T-cell (primary cell): ENCODE data around the gene TRO. TPM values are rescaled to one million over a fixed set of nuclear protein-coding genes. Genes with fewer than 3 reads are reported as not detected.

Experiments used
- ATAC-seq, 4 experiments: fragments of 200-7000 bp in 3 of 4; fragments of 150-1000 bp in 1 of 4; cut with Tn5 transposase; replicated peaks in 1 of 4; 1 replicate in 3 of 4; 2 replicates in 1 of 4; pipeline ENCODE4 v1.10.0; 2021; ENCODE audit warnings: moderate library complexity in 3 of 4, mild to moderate bottlenecking in 2 of 4, moderate number of reproducible peaks in 1 of 4
- CTCF ChIA-PET, 2 donors: fragments of 300-600 bp; sonication (Branson Sonifier 250); formaldehyde crosslinking; loops; one replicate each; lab custom pipeline; 2022; ENCODE audit warnings: antibody characterized with exemption in 2 of 2; lab: Charles Lee
- POLR2A ChIA-PET, 2 donors: fragments of 300-600 bp; sonication (Branson Sonifier 250); formaldehyde crosslinking; loops; one replicate each; lab custom pipeline; 2022; ENCODE audit warnings: antibody characterized with exemption in 2 of 2; lab: Charles Lee
- DNase-seq, 35 experiments: peaks; one replicate each; pipeline versions ENCODE4 v3.0.0 to v3.0.0-alpha.2; 2013 to 2023
- H3K27ac ChIP-seq: one replicate; pipeline ENCODE4 v1.5.1; 2013; ENCODE audit warnings: low read length
- H3K27me3 ChIP-seq, 2 experiments: replicated peaks in 1 of 2; 1 replicate in 1 of 2; 2 replicates in 1 of 2; pipeline versions ENCODE4 v1.6.1 to v1.7.0; 2013; ENCODE audit warnings: low read length in 1 of 2, mixed read lengths in 1 of 2; ENCODE audit not compliant: control insufficient read depth in 2 of 2, insufficient read depth in 2 of 2; ENCODE audit errors: extremely low read depth in 1 of 2
- H3K36me3 ChIP-seq, 2 donors: 1 replicate in 1 of 2; 2 replicates in 1 of 2; pipeline versions ENCODE4 v1.6.1 to v1.7.0; 2013; ENCODE audit warnings: low read length in 1 of 2; ENCODE audit not compliant: control insufficient read depth in 2 of 2, insufficient read depth in 1 of 2; ENCODE audit errors: extremely low read depth in 1 of 2
- H3K4me1 ChIP-seq, 2 experiments: 1 replicate in 1 of 2; 2 replicates in 1 of 2; pipeline versions ENCODE4 v1.6.1 to v1.7.0; 2013; ENCODE audit warnings: low read length in 2 of 2, mixed read lengths in 1 of 2; ENCODE audit not compliant: insufficient read depth in 2 of 2, control insufficient read depth in 1 of 2; ENCODE audit errors: extremely low read depth in 1 of 2
- H3K4me3 ChIP-seq, 2 donors: 1 replicate in 1 of 2; 2 replicates in 1 of 2; pipeline versions ENCODE4 v1.5.1 to v1.7.0; 2013; ENCODE audit warnings: mild to moderate bottlenecking in 2 of 2, low read length in 1 of 2, moderate library complexity in 1 of 2; ENCODE audit not compliant: control insufficient read depth in 1 of 2; ENCODE audit errors: extremely low read depth in 1 of 2
- H3K9me3 ChIP-seq: 2 replicates; pipeline ENCODE4 v1.7.0; 2013
- H3K27ac Mint-ChIP-seq, 2 donors: one replicate each; pipeline ENCODE4 v1.8.0; 2020 to 2021; ENCODE audit warnings: mild to moderate bottlenecking in 2 of 2, mixed read lengths in 2 of 2
- H3K27me3 Mint-ChIP-seq, 2 donors: one replicate each; pipeline ENCODE4 v1.8.0; 2021 to 2022; ENCODE audit warnings: mixed read lengths in 2 of 2
- H3K36me3 Mint-ChIP-seq: one replicate; pipeline ENCODE4 v1.8.0; 2021; ENCODE audit warnings: mixed read lengths
- H3K4me1 Mint-ChIP-seq, 3 donors: one replicate each; pipeline ENCODE4 v1.8.0; 2020 to 2022; ENCODE audit warnings: mixed read lengths in 3 of 3, mild to moderate bottlenecking in 1 of 3
- H3K4me3 Mint-ChIP-seq, 3 donors: one replicate each; pipeline ENCODE4 v1.8.0; 2020 to 2022; ENCODE audit warnings: mild to moderate bottlenecking in 3 of 3, mixed read lengths in 3 of 3, moderate library complexity in 3 of 3
- H3K9me3 Mint-ChIP-seq, 3 donors: one replicate each; pipeline ENCODE4 v1.8.0; 2020 to 2022; ENCODE audit warnings: mixed read lengths in 3 of 3
- WGBS: methylation state at CpG from one replicate; pipeline ENCODE4 v1.1.5; 2013; ENCODE audit warnings: missing lambda C conversion rate; ENCODE audit not compliant: insufficient coverage; 5-methylcytosine and 5-hydroxymethylcytosine counted together
- total RNA-seq, 35 experiments: library from RNA in 6 of 35; stranded (reverse) in 6 of 35; fragments of 120-200 nt in 1 of 35; gene quantifications; one replicate each; pipeline versions ENCODE4 v1.2.1 to v1.2.4 and lab custom pipeline; 2013 to 2026

Gene TRO
- total RNA-seq, 5 donors from 2014 or later (not counting 1 experiment from before 2014, with no cell fraction given): 0.68 to 3.0 (median 1.9) TPM

DNA sequence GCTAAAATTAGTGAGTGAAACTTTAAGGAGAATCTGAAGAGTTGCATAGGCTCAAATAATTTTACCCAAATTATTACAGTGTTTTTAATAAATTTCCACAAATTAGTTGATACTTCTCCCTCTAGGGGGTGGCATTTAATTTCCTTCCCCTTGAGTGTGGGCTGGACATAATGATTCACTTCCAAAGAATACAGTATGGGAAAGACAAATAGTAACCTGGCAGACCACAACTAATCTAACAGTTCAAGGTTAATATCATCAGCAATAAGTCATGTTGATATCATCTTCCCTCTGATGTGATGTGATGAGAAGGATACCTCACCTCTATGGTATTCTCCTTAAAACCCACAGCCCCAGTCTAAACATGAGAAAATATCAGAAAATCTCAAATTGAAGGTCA is 57.8 kb downstream of the TRO start:
- DNase-seq: no peak
- Mint-ChIP-seq H3K27ac (no peak overlapping the region), H3K27me3 (peaks cover 0 to 20% of the 10 kb centered on the region in 2 donors), H3K36me3 (no peaks in the 10 kb centered on the region), H3K4me3 (no peak overlapping the region), H3K4me1 (no peaks in the 10 kb centered on the region), H3K9me3 (no peaks in the 10 kb centered on the region)
- H3K4me1 ChIP-seq: no peaks in the 10 kb centered on the region
- no peak overlapping the region for H3K4me3 ChIP-seq
- no peak overlapping the region for H3K27ac ChIP-seq
- H3K36me3 ChIP-seq: no peaks in the 10 kb centered on the region
- CTCF ChIA-PET: no interaction called here
- no peak for ATAC-seq
- peaks cover 4% of the 10 kb centered on the region for H3K9me3 ChIP-seq
- POLR2A ChIA-PET: no interaction called here
- H3K27me3 ChIP-seq: no peaks in the 10 kb centered on the region

DNA sequence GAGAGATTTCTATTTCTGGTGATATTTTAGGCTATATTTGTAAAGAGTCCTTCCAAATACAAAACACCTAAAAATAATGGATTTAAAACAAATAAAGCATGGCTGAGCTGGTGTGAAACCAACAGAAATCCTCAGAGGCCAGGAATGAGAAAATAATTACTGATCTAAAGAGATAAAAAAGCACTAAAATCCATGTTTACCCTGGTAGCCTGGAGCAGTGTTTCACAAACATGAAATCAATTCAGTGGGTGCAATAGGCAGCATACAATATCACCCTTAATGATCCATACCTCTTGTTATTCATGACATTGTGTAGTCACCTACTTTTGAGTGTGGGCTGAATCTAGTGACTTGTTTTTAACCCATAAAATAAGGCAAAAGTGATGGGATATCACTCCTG is 58.8 kb downstream of the TRO start:
- H3K9me3 Mint-ChIP-seq: no peaks in the 10 kb centered on the region
- no peaks in the 10 kb centered on the region for H3K36me3 ChIP-seq
- no peak overlapping the region for H3K27ac Mint-ChIP-seq
- H3K4me3 Mint-ChIP-seq: no peak overlapping the region
- no peaks in the 10 kb centered on the region for H3K36me3 Mint-ChIP-seq
- POLR2A ChIA-PET: no interaction called here
- H3K4me1 Mint-ChIP-seq: no peaks in the 10 kb centered on the region
- ATAC-seq (no peak), DNase-seq (no peak)
- H3K27me3 ChIP-seq: no peaks in the 10 kb centered on the region
- CTCF ChIA-PET: no interaction called here
- H3K27ac ChIP-seq: no peak overlapping the region
- H3K4me3 ChIP-seq: no peak overlapping the region
- H3K4me1 ChIP-seq: no peaks in the 10 kb centered on the region
- peaks cover 0 to 21% of the 10 kb centered on the region in 2 donors for H3K27me3 Mint-ChIP-seq
- H3K9me3 ChIP-seq: no peaks in the 10 kb centered on the region

DNA sequence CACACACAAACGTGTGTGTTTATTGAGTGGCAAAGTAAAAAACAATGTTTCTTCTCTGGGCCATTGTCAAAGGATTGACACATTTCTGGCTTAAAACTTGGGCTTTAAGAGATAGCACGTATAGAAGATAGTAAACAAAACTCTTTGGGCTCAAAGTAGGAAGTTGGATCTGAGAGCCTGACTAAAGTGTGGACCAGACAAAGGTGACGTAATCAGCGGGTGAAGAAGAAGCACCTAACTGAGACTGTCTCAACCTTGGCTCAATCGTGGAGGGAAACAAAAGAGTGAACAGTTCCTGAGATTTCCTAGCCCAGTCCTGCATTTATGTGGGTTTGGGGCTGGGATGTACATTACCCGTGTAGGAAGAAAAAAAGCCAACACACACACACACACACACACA is 59.7 kb downstream of the TRO start:
- H3K4me3 ChIP-seq: no peak overlapping the region
- H3K4me1 ChIP-seq: no peaks in the 10 kb centered on the region
- H3K27ac ChIP-seq: no peak overlapping the region
- H3K36me3 ChIP-seq: no peaks in the 10 kb centered on the region
- ATAC-seq (no peak), DNase-seq (no peak)
- no peaks in the 10 kb centered on the region for H3K9me3 ChIP-seq
- H3K27me3 ChIP-seq: no peaks in the 10 kb centered on the region
- CTCF ChIA-PET: no interaction called here
- H3K27me3 Mint-ChIP-seq: peaks cover 0 to 24% of the 10 kb centered on the region in 2 donors
- H3K9me3 Mint-ChIP-seq: no peaks in the 10 kb centered on the region
- H3K36me3 Mint-ChIP-seq: no peaks in the 10 kb centered on the region
- POLR2A ChIA-PET: interaction anchor here (0.6 to 0.7 kb wide), 2 partner anchors 19 to 524 kb away, joined by 4 to 5 read pairs; no protein-coding TSS in a partner anchor
- H3K4me1 Mint-ChIP-seq: no peaks in the 10 kb centered on the region
- no CpG with 5 or more reads among the region's 6 CpGs for WGBS
- no peak overlapping the region for H3K27ac Mint-ChIP-seq
- no peak overlapping the region for H3K4me3 Mint-ChIP-seq

Other genes with a start within 250 kb of the TRO start
- gene ITIH6, start 122.6 kb upstream of the TRO start, total RNA-seq: not detected
- gene MAGED2, start 113.1 kb upstream of the TRO start, total RNA-seq: 10 to 100 TPM; 64.5 to 99.3 (median 91.8) TPM
- 1 to 10 TPM in 1 of 5 donors, under 1 TPM in 4; 0.18 to 1.4 (median 0.61) TPM for gene PFKFB1, start 73.4 kb downstream of the TRO start, total RNA-seq
- 10 to 100 TPM in 3 of 5 donors, 1 to 10 TPM in 2; 7.5 to 17.2 (median 15.3) TPM for gene APEX2, start 79.5 kb downstream of the TRO start, total RNA-seq
- gene ALAS2, start 110.2 kb downstream of the TRO start, total RNA-seq: not detected
- 1 to 10 TPM in 1 of 5 donors, under 1 TPM in 2, not detected in 2; 0.59 to 1.6 (median 0.85) TPM for gene PAGE2B, start 154.2 kb downstream of the TRO start, total RNA-seq
- gene PAGE2, start 168.2 kb downstream of the TRO start, total RNA-seq: not detected